CD4-positive, alpha-beta T cell treated with Interleukin-17A for 4 hours (primary cell): ENCODE results near the gene EML4.
A peak's percentile ranks its signal among the peaks of the same experiment; 100 is the strongest.

ENCODE experiments used
- DNase-seq: peaks from one replicate; pipeline ENCODE4 v3.0.0-alpha.2; 2020; ENCODE audit warnings: mixed read lengths

EML4 gene

DNA sequence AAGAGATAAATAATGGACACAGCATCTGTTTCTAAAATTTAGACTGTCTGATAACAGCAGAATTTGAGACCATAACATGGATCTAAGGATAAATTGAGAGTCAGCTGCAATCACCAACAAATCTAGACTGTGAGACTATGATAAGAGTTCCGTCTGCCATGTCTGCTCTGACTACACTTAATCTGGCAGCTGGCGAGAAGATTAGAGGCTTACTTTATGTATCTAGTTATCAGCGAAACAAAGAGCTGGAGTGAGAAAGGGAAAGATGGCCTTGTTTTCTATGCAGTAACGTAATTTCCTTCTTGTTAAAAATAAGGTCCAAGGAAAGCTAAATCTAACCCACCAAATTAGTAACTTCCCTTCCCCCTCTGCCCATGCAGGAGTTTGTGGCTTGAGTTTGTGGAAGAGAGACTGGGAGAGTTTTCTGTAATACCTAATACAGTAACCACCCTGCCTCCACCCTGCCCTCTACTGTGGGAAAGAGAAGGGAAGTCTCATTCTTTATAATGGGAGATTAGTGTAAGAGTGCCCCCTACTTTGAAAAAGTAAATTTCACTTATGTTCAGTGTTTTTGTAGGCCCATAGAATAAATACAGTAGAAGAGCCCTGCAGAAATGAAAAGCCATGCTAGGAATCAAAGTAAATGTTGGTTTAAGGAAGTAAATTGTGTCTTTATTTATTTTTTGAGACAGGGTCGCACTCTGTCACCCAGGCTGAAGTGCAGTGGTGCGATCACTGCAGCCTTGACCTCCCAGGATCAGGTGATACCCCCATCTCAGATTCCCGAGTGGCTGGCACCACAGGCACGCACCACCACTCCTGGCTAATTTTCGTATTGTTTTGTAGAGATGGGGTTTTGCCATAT, 27.5 kb downstream of the EML4 start:
- peak; percentile 63 for DNase-seq

DNA sequence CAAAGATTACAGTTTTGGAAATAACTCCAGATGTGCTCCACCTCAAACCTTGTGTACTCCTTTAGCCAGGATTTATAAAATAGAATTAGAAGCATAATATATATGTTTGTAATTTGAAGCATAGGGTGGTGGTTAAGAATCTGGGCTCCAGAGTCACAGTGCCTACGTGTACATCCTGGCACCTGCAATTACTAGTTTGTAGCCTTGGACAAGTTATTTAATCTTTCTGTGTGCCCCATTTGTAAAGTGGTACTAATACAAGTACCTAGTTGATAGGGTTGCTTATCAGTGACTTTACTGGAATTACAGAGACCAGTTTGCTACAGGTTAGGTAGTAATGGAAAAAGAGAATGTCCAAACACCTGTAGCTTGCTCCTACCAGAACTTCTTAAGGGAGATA, 28.6 kb downstream of the EML4 start:
- no peak for DNase-seq

DNA sequence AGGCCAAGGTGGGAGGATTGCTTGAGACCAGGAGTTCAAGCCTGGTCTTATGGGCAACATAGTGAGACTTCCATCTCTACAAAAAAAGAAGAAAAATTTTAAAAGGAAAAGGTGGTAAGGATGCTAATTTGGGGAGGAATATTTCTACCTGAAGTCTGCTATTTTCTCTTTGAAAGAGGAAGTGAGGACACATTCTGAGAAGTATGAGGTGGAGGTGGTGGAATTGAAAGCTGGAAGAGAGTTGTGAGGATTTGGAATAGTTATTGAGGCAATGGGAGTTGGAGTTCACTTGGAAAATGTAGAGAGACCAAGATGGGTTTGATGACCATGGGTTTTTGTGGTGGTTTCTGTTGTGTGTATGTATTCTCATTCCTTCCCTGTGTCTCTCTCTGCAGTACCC, 29.3 kb downstream of the EML4 start:
- DNase-seq: no peak

- DNase-seq: no peak
These were observed 29.8 kb downstream of the EML4 start for GRCh38 chr2:42199002-42199401.

DNA sequence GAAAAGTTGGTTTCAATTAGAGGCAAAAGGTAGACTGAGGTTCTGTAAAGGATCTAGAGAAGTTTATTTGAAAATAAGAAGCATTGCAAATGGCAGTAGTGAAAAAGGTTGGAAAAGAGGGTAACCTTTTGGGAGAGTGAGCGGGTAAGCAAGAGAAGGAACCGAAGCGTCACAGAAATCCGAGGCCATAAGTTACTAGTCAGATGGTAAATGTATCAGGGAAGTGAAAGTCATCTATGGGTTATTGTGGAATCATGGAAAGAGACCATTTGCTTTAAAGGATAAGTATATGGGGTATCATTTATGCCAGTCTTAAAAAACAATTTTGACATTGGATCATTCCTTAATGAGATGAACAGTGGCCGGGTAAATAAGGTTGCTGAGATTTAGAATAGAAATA, 30.5 kb downstream of the EML4 start:
- DNase-seq: no peak

- no peak for DNase-seq
These were observed 32.0 kb downstream of the EML4 start for GRCh38 chr2:42200926-42201855.

DNA sequence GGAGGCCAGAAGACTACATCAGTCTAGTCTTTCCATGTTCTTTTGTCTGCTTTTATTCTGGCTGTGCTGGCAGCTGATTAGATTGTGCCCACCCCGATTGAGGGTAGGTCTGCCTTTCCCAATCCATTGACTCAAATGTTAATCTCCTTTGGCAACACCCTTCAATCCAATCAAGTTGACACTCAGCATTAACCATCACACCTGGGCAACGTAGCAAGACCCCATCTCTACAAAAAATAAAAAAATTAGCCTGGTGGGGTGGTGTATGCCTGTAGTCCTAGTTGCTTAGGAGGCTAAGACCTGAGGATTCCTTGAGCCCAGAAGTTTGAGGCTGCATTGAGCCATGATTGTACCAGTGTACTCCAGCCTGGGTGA, 33.5 kb downstream of the EML4 start:
- DNase-seq: no peak

DNA sequence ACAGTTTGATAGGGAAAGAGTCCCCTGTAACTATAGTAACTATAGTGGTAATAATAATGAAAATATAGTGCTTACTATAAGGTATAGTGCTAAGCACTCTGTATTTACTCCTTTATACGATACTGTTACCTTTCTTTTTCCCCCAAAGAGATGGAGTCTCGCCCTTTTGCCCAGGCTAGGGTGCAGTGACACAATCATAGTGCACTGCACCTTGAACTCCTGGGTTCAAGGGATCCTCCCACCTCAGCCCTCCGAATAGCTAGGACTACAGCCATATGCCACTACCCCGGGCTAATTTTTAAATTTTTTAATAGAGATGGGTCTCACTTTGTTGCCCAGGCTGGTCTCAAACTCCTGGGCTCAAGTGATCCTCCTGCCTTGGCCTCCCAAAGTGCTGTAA, 34.6 kb downstream of the EML4 start:
- no peak for DNase-seq

DNA sequence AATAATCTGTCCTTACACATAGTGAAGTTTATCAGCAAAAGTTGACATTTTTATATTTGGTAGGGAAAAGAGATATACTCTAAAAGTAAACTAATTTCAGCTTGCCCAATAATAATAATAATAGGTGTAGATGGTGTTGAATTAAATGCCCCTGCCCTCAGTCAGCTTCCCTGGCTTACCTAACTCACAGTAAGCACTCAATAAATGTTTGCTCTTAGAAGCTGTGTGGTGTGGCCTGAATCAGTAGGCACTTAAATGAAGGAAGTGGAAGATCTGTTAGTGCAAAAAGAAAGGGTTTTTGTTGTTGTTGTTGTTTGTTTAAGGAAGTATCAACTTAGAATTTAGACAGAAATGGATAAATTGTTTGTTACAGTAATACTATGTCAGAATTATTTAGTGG, 36.2 kb downstream of the EML4 start:
- no peak for DNase-seq

DNA sequence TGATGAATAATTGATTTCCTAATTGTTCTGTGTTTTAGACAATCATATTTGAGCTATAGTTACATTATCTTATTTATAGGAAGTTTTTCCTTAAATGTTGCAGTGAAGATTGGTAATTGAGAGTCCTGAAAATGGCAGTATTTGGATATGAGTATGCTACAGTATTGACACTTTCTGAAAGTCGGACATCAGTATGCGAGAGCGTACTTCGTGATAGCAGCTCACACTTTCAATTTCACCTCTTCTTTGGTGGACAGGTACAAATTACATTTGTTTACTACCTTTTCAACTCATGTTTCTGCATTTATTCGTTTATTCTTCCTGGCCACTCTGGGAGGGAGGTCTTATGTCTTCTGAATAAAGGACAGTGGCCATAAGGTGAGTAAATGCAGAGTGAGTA, 38.7 kb downstream of the EML4 start:
- no peak for DNase-seq

DNA sequence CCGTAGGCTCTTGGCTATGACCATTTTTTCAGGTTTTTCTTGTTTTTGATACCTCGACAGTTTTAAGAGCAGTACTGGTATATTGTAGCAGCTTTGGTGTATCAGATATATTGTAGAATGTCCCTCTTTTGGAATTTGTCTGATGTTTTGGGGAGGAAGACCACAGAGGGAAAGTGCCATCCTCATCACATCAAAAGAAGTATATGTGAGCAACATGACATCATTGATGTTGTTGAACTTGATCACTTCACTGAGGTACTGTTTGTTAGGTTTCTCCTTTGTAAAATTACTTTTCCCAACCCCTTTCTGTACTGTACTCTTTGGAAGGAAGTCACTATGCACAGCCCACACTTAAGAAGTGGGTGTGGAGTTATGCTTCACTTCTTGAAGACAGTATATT, 41.0 kb downstream of the EML4 start:
- no peak for DNase-seq

DNA sequence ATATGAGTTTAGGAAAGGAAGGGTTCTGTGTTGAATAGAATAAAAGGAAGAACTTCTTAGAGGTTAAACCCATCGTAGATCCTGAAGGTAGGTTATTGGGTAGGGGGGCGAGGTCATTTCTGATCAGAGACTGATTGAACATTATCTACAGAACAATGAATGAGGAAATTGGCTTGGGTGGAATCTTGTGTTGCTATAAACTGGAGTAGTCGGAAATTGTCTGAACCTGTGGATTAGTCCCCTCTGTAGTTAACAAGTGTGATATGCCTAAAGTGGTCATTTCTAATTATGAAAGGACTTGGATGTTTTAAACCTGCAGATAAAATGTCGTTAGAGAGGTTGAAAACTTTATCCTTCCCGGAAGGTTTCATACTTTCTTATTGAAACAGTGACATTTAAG, 42.1 kb downstream of the EML4 start:
- DNase-seq: no peak

GRCh38 chr2:42214669-42215068, 45.5 kb downstream of the EML4 start:
- no peak for DNase-seq

- DNase-seq: no peak
These were observed 47.5 kb downstream of the EML4 start for GRCh38 chr2:42216694-42217093.

- DNase-seq: no peak
These were observed 48.2 kb downstream of the EML4 start for GRCh38 chr2:42217307-42217706.

DNA sequence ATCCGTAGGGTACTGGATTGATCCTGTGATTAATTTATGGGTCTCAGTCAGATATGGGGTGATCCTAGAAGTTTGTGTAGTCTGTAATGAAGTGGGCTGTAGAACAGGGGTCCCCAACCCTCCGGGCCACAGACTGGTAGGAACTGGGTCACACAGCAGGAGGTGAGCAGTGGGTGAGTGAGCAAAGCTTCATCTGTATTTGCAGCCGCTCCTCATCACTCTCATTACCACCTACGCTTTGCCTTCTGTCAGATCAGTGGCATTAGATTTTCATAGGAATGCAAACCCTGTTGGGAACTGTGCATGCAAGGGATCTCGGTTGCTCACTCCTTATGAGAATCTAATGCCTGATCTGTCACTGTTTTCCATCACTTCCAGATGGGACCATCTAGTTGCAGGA, 48.8 kb downstream of the EML4 start:
- DNase-seq: no peak

GRCh38 chr2:42218712-42219111, 49.6 kb downstream of the EML4 start:
- no peak for DNase-seq

GRCh38 chr2:42219160-42219559, 50.0 kb downstream of the EML4 start:
- no peak for DNase-seq

- DNase-seq: no peak
These were observed 51.4 kb downstream of the EML4 start for GRCh38 chr2:42220566-42220965.

GRCh38 chr2:42223067-42223854, 54.1 kb downstream of the EML4 start:
- no peak for DNase-seq

DNA sequence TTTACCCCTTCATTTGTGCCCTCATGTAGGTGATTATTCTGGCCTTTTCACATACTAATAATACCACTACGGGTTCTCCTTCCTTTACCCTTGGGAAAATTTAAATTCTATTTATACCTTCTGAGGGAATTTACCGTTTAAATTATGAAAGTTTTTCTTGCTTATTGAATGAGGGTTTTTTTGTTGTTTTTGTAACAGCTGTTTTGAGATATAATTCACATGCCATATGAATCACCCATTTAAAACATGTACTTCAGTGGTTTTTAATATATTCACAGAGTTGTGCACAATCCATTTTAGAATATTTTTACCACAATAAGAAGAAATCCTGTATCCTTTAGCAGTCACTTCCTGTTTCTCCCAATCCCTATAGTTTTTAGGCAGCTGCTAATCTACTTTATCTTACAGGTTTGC, 54.7 kb downstream of the EML4 start:
- DNase-seq: no peak

GRCh38 chr2:42224422-42225067, 55.4 kb downstream of the EML4 start:
- DNase-seq: no peak

- no peak for DNase-seq
These were observed 56.4 kb downstream of the EML4 start for GRCh38 chr2:42225573-42225972.
